Measurements from ENCODE around the gene NBEAL2. TPM values are rescaled to one million over a fixed set of nuclear protein-coding genes. Genes with fewer than 3 reads are reported as not detected.
A peak's percentile ranks its signal among the peaks of the same experiment; 100 is the strongest.

NBEAL2 gene
- total and polyA plus RNA-seq, 8 donors = 59.3 to 148 (median 84.3) TPM

GRCh38 chr3:46999516-47000197, 20.2 kb downstream of the NBEAL2 start:
- H3K36me3 ChIP-seq = peaks cover 0 to 100% of the 10 kb centered on the region in 2 donors
- intact Hi-C loops (cut with DNase I) = loop anchor here in 1 of 2 donors (5.0 kb wide), 1 partner anchor 72 kb away; no protein-coding TSS in a partner anchor
- no peak for ATAC-seq

GRCh38 chr3:47000198-47000815, 20.8 kb downstream of the NBEAL2 start:
- Histone ChIP-seq H3K9me3 (no peaks in the 10 kb centered on the region), H3K4me3 (no peak overlapping the region), H3K27ac (no peak overlapping the region), H3K27me3 (no peaks in the 10 kb centered on the region), H3K36me3 (peaks cover 0 to 100% of the 10 kb centered on the region in 2 donors), H3K4me1 (peaks cover 0 to 22% of the 10 kb centered on the region in 2 donors)
- TF ChIP-seq CTCF (IDR thresholded peaks at IDR 0.05) = no peak
- intact Hi-C loops (cut with DNase I) = no loop called here
- DNase-seq (peak in 1 of 4 donors; percentile 75), ATAC-seq (no peak)

More at GRCh38 chr3:46999516-47000197, 20.2 kb downstream of the NBEAL2 start:
- H3K4me1 ChIP-seq = peaks cover 0 to 22% of the 10 kb centered on the region in 2 donors
- H3K27ac ChIP-seq = no peak overlapping the region
- no peak overlapping the region for H3K4me3 ChIP-seq
- no peaks in the 10 kb centered on the region for H3K9me3 ChIP-seq
- DNase-seq = peak in 1 of 4 donors; percentile 17
- no peaks in the 10 kb centered on the region for H3K27me3 ChIP-seq
- no peak for TF ChIP-seq CTCF (IDR thresholded peaks at IDR 0.05)

GRCh38 chr3:47000922-47001730, 21.7 kb downstream of the NBEAL2 start:
- Histone ChIP-seq H3K4me1 (peaks cover 0 to 22% of the 10 kb centered on the region in 2 donors), H3K36me3 (peaks cover 0 to 100% of the 10 kb centered on the region in 2 donors), H3K27me3 (no peaks in the 10 kb centered on the region), H3K27ac (no peak overlapping the region), H3K9me3 (no peaks in the 10 kb centered on the region), H3K4me3 (no peak overlapping the region)
- TF ChIP-seq CTCF (IDR thresholded peaks at IDR 0.05) = no peak
- ATAC-seq = no peak
- intact Hi-C loops (cut with DNase I) = no loop called here
- DNase-seq = peak in 1 of 4 donors; percentile 61

GRCh38 chr3:47001731-47002170, 22.3 kb downstream of the NBEAL2 start:
- Histone ChIP-seq H3K36me3 (peaks cover 0 to 100% of the 10 kb centered on the region in 2 donors), H3K4me1 (peaks cover 0 to 19% of the 10 kb centered on the region in 2 donors), H3K27me3 (no peaks in the 10 kb centered on the region), H3K4me3 (no peak overlapping the region), H3K9me3 (no peaks in the 10 kb centered on the region), H3K27ac (no peak overlapping the region)
- no peak for TF ChIP-seq CTCF (IDR thresholded peaks at IDR 0.05)
- DNase-seq = peak in 1 of 4 donors; percentile 64
- ATAC-seq = no peak
- intact Hi-C loops (cut with DNase I) = no loop called here
